ENCODE data around the gene PGK1.
"Not testable (repeated sequence)": the region's sequence is repeated elsewhere in the genome, so short reads cannot be mapped to it uniquely, and the experiment has no call there.

Gene PGK1

DNA sequence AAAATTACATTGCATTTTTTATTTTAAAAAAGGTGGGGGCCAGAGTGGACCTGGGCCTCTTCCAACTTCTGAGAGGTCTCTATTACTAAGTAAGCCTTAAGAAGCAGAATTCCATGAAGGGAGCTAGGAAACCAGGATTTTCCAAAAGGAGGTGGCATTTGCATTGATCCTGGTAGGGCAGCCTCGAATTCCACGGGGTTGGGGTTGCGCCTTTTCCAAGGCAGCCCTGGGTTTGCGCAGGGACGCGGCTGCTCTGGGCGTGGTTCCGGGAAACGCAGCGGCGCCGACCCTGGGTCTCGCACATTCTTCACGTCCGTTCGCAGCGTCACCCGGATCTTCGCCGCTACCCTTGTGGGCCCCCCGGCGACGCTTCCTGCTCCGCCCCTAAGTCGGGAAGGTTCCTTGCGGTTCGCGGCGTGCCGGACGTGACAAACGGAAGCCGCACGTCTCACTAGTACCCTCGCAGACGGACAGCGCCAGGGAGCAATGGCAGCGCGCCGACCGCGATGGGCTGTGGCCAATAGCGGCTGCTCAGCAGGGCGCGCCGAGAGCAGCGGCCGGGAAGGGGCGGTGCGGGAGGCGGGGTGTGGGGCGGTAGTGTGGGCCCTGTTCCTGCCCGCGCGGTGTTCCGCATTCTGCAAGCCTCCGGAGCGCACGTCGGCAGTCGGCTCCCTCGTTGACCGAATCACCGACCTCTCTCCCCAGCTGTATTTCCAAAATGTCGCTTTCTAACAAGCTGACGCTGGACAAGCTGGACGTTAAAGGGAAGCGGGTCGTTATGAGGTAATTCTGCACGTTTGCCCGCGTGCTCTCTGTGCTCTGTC, at the start of gene PGK1:
Gene PGK1 (plus strand): TSS at position 626 of the 824 bp plus-strand sequence. CDS start 93 bp downstream, at position 719.
- Mint-ChIP-seq H3K36me3 (ENCODE audit: low read depth) (peaks cover 39% of the 10 kb centered on the region), H3K27ac (peak within 1 kb of the TSS; percentile 94)
- intact Hi-C loops (cut with micrococcal nuclease): loop anchor here (2.0 kb wide), 1 partner anchor 209 kb away; the partner anchor contains the start of gene MAGT1

DNA sequence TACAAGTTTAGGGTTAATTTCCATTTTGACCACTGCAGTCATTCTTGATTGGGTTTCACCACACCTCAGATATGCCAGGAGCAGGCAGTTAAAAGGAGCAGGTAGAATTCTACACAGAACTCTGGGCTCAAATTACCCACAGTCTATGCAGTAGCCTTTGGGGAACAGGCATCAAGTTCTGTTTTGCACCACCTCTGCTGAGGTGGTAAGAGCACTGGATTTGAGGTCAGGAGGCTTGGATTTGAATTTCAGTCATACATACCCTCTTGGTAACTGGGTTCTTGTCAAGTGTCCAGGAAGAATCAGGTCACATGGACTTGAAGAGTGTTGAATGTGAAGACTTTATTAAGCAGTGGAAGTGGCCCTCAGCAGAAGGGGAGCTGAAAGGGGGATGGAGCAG, 40.4 kb upstream of the PGK1 start:
- Mint-ChIP-seq H3K9me3 (no peaks in the 10 kb centered on the region), H3K36me3 (ENCODE audit: low read depth) (no peaks in the 10 kb centered on the region), H3K27ac (no peak overlapping the region), H3K4me3 (no peak overlapping the region), H3K4me1 (ENCODE audit: low read depth) (no peaks in the 10 kb centered on the region), H3K27me3 (no peaks in the 10 kb centered on the region)
- intact Hi-C loops (cut with micrococcal nuclease): no loop called here

More for the DNA sequence above, at the start of gene PGK1:
- Mint-ChIP-seq H3K4me1 (ENCODE audit: low read depth) (peaks cover 29% of the 10 kb centered on the region), H3K27me3 (no peaks in the 10 kb centered on the region), H3K9me3 (no peaks in the 10 kb centered on the region), H3K4me3 (peak within 1 kb of the TSS; percentile 91)

DNA sequence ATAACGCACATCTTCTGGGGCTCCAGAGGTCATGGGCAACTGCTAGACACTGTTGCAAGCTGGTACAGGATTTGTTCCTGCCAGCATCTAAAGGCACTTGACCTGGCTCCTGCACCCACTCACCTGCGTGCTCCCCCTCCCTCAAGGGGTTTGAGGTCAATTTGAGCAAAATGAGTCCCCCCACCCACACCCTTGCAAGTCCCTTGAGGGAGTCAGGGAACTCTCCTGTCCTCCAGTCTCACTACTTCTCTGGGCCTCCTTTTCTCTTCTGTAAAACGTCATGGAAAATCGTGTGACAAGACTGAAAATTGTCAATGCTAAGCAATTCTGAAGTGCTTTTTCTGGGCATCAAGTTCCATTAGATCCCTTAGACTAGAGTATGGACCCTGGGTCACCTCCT, 39.9 kb upstream of the PGK1 start:
- intact Hi-C loops (cut with micrococcal nuclease): no loop called here
- H3K9me3 Mint-ChIP-seq: no peaks in the 10 kb centered on the region

GRCh38 chrX:78064698-78065601, 39.1 kb upstream of the PGK1 start:
- peak overlapping the region; percentile 25 for H3K27ac Mint-ChIP-seq
- H3K4me1 Mint-ChIP-seq (ENCODE audit: low read depth); H3K9me3 Mint-ChIP-seq; H3K36me3 Mint-ChIP-seq (ENCODE audit: low read depth); intact Hi-C loops (cut with micrococcal nuclease); H3K27me3 Mint-ChIP-seq; H3K4me3 Mint-ChIP-seq: not testable (repeated sequence)

More for the DNA sequence above, 39.9 kb upstream of the PGK1 start:
- no peaks in the 10 kb centered on the region for H3K36me3 Mint-ChIP-seq (ENCODE audit: low read depth)
- no peaks in the 10 kb centered on the region for H3K27me3 Mint-ChIP-seq
- H3K4me1 Mint-ChIP-seq (ENCODE audit: low read depth): peaks cover 2% of the 10 kb centered on the region
- H3K4me3 Mint-ChIP-seq: no peak overlapping the region
- H3K27ac Mint-ChIP-seq: no peak overlapping the region

DNA sequence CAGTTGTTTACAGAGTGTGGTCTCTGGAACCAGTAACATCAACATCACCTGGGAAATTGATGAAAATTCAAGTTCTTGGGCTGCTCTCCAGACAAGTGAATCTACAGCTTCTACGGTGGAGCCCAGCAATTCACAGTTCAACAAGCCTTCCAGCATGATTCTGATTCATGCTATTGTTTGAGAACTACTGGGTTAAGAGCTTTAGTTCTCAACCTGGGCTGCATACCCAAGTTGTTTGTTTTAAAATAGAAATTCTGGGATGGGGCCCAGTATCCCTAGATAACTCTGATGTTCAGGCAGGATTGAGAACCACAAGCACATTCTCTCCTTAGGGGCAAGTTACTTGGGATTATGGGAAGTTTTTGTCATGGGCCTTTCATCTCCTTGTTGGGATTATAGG, 37.9 kb upstream of the PGK1 start:
- Mint-ChIP-seq H3K4me3 (no peak overlapping the region), H3K36me3 (ENCODE audit: low read depth) (no peaks in the 10 kb centered on the region), H3K9me3 (no peaks in the 10 kb centered on the region), H3K27ac (no peak overlapping the region), H3K27me3 (no peaks in the 10 kb centered on the region), H3K4me1 (ENCODE audit: low read depth) (peaks cover 5% of the 10 kb centered on the region)
- intact Hi-C loops (cut with micrococcal nuclease): no loop called here

GRCh38 chrX:78071331-78071730, 32.7 kb upstream of the PGK1 start:
- Mint-ChIP-seq H3K9me3 (peaks cover 8% of the 10 kb centered on the region), H3K27me3 (no peaks in the 10 kb centered on the region), H3K4me3 (no peak overlapping the region), H3K36me3 (ENCODE audit: low read depth) (no peaks in the 10 kb centered on the region), H3K27ac (no peak overlapping the region), H3K4me1 (ENCODE audit: low read depth) (peaks cover 5% of the 10 kb centered on the region)
- intact Hi-C loops (cut with micrococcal nuclease): no loop called here

- H3K36me3 Mint-ChIP-seq (ENCODE audit: low read depth); H3K9me3 Mint-ChIP-seq; H3K4me1 Mint-ChIP-seq (ENCODE audit: low read depth); intact Hi-C loops (cut with micrococcal nuclease); H3K27me3 Mint-ChIP-seq; H3K4me3 Mint-ChIP-seq; H3K27ac Mint-ChIP-seq: not testable (repeated sequence)
Observed at GRCh38 chrX:78073147-78074077, 30.6 kb upstream of the PGK1 start.

- intact Hi-C loops (cut with micrococcal nuclease): no loop called here
- Mint-ChIP-seq H3K36me3 (ENCODE audit: low read depth) (no peaks in the 10 kb centered on the region), H3K9me3 (peaks cover 10% of the 10 kb centered on the region), H3K4me1 (ENCODE audit: low read depth) (peaks cover 3% of the 10 kb centered on the region), H3K27ac (no peak overlapping the region), H3K27me3 (no peaks in the 10 kb centered on the region), H3K4me3 (no peak overlapping the region)
Observed at GRCh38 chrX:78074088-78074487, 30.0 kb upstream of the PGK1 start.

- no peak overlapping the region for H3K27ac Mint-ChIP-seq
Observed at GRCh38 chrX:78075787-78076389, 28.2 kb upstream of the PGK1 start.

DNA sequence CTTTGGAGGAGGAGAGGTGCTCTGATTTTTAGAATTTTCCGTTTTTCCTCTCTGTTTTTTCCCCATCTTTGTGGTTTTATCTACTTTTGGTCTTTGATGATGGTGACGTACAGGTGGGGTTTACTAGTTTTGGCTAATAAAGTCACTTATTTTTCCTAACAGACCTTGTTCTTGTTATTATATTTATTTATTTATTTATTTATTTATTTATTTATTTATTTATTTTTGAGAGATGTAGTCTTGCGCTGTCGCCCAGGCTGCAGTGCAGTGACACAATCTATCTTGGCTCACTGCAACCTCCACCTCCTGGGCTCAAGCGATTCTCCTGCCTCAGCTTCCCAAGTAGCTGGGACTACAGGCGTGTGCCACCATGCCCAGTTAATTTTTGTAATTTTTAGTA, 22.6 kb upstream of the PGK1 start:
- H3K9me3 Mint-ChIP-seq; H3K27me3 Mint-ChIP-seq; H3K4me3 Mint-ChIP-seq; intact Hi-C loops (cut with micrococcal nuclease); H3K27ac Mint-ChIP-seq; H3K4me1 Mint-ChIP-seq (ENCODE audit: low read depth); H3K36me3 Mint-ChIP-seq (ENCODE audit: low read depth): not testable (repeated sequence)

More at GRCh38 chrX:78075787-78076389, 28.2 kb upstream of the PGK1 start:
- peaks cover 10% of the 10 kb centered on the region for H3K9me3 Mint-ChIP-seq
- H3K4me3 Mint-ChIP-seq: no peak overlapping the region
- intact Hi-C loops (cut with micrococcal nuclease): no loop called here
- no peaks in the 10 kb centered on the region for H3K4me1 Mint-ChIP-seq (ENCODE audit: low read depth)
- H3K36me3 Mint-ChIP-seq (ENCODE audit: low read depth): no peaks in the 10 kb centered on the region
- peaks cover 2% of the 10 kb centered on the region for H3K27me3 Mint-ChIP-seq

DNA sequence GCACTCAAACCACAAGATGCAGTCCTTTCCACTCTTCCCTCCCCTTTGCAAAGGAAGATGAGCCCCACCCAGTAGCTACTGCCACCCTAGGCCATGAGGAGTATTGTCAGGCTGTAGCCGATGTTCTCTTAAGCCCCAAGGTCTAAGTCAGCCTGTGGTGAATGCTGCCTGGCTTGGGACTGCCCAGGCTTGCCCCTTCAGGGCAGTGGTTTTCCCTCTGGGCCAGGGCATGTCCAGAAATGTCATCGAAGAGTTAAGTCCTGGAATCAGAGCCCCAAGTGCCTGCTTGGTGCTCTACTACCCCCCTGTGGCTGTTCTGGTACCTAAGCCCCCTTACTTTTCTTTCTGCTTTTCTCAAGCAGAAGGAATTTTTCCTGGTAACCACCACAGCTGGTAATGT, 11.8 kb upstream of the PGK1 start:
- no peak overlapping the region for H3K27ac Mint-ChIP-seq
- H3K4me1 Mint-ChIP-seq (ENCODE audit: low read depth): no peaks in the 10 kb centered on the region
- H3K27me3 Mint-ChIP-seq: no peaks in the 10 kb centered on the region
- H3K4me3 Mint-ChIP-seq: no peak overlapping the region
- H3K9me3 Mint-ChIP-seq: no peaks in the 10 kb centered on the region
- intact Hi-C loops (cut with micrococcal nuclease): no loop called here
- no peaks in the 10 kb centered on the region for H3K36me3 Mint-ChIP-seq (ENCODE audit: low read depth)

DNA sequence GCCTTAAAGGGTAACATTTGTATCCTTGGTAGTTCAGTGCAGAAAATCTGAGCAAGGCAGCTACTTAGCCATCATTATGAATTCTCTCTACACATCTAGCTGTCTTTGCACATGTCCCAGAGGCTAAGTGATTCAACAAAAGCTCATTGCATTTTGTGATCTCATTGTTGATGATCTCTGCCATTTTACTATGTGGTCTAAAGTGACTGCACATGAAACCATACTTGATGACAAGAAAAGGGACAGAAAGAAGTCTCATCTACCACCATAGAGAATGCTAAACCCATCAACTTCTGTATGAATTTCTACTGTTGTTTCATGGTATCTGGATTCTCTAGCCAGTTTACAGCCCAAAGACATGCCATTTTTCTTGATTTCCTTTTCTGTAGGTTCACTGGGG, 5.9 kb upstream of the PGK1 start:
- peaks cover 5% of the 10 kb centered on the region for H3K4me1 Mint-ChIP-seq (ENCODE audit: low read depth)
- H3K27me3 Mint-ChIP-seq: no peaks in the 10 kb centered on the region
- intact Hi-C loops (cut with micrococcal nuclease): no loop called here
- H3K36me3 Mint-ChIP-seq (ENCODE audit: low read depth): no peaks in the 10 kb centered on the region
- H3K9me3 Mint-ChIP-seq: no peaks in the 10 kb centered on the region
- H3K4me3 Mint-ChIP-seq: no peak overlapping the region
- H3K27ac Mint-ChIP-seq: no peak overlapping the region

DNA sequence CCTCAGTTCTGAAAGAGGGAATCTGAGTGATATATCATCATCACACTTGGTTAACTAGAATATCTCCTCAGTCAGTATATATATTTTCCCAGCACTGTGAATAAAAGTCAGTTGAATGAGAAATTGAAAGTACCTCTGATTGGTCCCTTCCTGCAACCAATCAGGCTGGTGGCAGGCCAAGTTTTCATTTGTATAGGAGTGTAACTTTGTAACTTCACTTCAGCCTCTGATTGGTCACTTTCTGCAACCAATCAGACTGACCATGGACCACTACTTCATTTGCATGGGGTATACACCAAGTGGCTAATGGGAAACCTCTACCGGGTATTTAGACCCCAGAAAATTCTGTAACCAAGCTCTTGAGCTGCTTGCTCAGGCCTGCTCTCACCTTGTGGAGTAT, 2.0 kb upstream of the PGK1 start:
- Mint-ChIP-seq H3K36me3 (ENCODE audit: low read depth) (peaks cover 29% of the 10 kb centered on the region), H3K9me3 (no peaks in the 10 kb centered on the region), H3K4me1 (ENCODE audit: low read depth) (peaks cover 12% of the 10 kb centered on the region), H3K27ac (no peak overlapping the region), H3K27me3 (no peaks in the 10 kb centered on the region), H3K4me3 (no peak overlapping the region)
- intact Hi-C loops (cut with micrococcal nuclease): no loop called here
